ENCODE measurements around the gene UGT2B15. TPM values are rescaled to one million over a fixed set of nuclear protein-coding genes. Genes with fewer than 3 reads are reported as not detected.

The UGT2B15 gene
- not detected in 2 replicates for total RNA-seq

DNA sequence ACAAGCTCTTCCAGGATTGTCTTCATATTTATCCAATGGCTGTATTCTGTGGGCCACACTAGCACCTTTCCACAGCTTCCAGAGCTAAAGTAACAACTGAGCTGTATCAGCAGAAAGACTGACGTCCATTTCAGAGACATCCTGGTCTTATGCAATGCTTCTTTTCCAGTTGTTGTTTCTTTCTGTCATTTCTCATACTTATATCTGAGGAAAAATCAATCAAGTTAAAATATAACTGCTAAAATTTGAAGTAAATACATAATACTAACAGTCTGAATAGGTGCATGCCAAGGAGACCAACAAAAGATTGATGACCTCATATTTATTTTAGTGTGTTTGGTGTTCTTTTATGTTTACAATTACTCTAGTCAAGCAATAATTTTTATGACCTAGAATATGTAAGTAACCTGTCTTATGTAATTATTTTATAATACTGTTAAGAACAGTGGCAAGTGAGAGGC lies at the start of gene UGT2B15:
Gene UGT2B15 (minus strand): TSS at position 174 of the 461 bp plus-strand sequence. CDS start 34 bp downstream, at position 140.

Other genes starting within 250 kb of the UGT2B15 start
- gene TMPRSS11E, start 223.2 kb downstream of the UGT2B15 start, total RNA-seq, result not detected in 2 replicates
- gene UGT2B17, start 94.3 kb downstream of the UGT2B15 start, total RNA-seq, result not detected in 2 replicates
- not detected in 2 replicates for gene UGT2B10, start 145.3 kb upstream of the UGT2B15 start, total RNA-seq

Measured in regular cardiac myocyte (primary cell).